GM20000 (cell line): Measurements from ENCODE around the gene EPB41L5.
"Not testable (repeated sequence)": the region's sequence is repeated elsewhere in the genome, so short reads cannot be mapped to it uniquely, and the experiment has no call there.

Source experiments
- DNase-seq: peaks from one replicate; pipeline ENCODE4 v3.0.0; 2012; ENCODE audit warnings: low spot score
- CTCF ChIP-seq: IDR thresholded peaks from 2 replicates; pipeline ENCODE4 v1.5.1; 2012; ENCODE audit warnings: mild to moderate bottlenecking, control low read depth; ENCODE audit errors: extremely low read depth, missing control alignments

The EPB41L5 gene

GRCh38 chr2:120052597-120052996 lies 39.7 kb downstream of the EPB41L5 start:
- no peak for TF ChIP-seq CTCF

GRCh38 chr2:120053891-120054290 lies 41.0 kb downstream of the EPB41L5 start:
- no peak for DNase-seq
- TF ChIP-seq CTCF, result no peak

More at GRCh38 chr2:120052597-120052996, 39.7 kb downstream of the EPB41L5 start:
- DNase-seq, result no peak

- no peak for TF ChIP-seq CTCF
- DNase-seq, result no peak
These were observed 46.6 kb downstream of the EPB41L5 start for GRCh38 chr2:120059483-120059882.

- no peak for DNase-seq
- TF ChIP-seq CTCF, result no peak
These were observed 47.3 kb downstream of the EPB41L5 start for GRCh38 chr2:120060088-120060623.

- DNase-seq, result no peak
- TF ChIP-seq CTCF, result no peak
These were observed 51.8 kb downstream of the EPB41L5 start for GRCh38 chr2:120064664-120065063.

- no peak for TF ChIP-seq CTCF
- no peak for DNase-seq
These were observed 54.1 kb downstream of the EPB41L5 start for GRCh38 chr2:120066800-120067547.

GRCh38 chr2:120068040-120068658 lies 55.3 kb downstream of the EPB41L5 start:
- DNase-seq, result not testable (repeated sequence)
